ENCODE results near the gene SCGB3A1. TPM values are rescaled to one million over a fixed set of nuclear protein-coding genes. Genes with fewer than 3 reads are reported as not detected.
A peak's percentile ranks its signal among the peaks of the same experiment; 100 is the strongest.

The SCGB3A1 gene
- total RNA-seq, 2 donors from 2014 or later, result not detected

DNA sequence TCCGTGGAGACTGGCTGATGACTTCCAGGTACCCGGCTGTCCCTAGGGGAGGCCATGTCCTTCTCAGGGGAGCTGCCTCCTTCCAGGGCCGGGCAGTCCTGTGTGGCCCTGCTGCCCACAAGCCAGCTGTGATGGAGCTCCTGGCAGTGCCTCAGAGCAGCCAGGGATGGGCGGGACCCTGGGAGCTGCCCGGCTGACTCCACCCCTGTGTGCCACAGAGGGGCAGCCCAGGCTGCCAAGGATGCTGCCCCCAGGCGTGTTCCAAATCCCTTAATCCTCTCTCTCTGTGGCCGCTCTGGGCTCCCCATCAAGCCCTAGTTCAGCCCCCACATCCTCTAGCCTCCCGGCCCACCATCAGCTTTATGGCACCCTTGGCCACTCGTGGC lies 7.0 kb upstream of the SCGB3A1 start:
- Histone ChIP-seq H3K9me3 (no peaks in the 10 kb centered on the region), H3K36me3 (replicated peaks in 1 of 2; ENCODE audit: insufficient read depth in 1 of 2, low read depth in 2 of 2) (no peaks in the 10 kb centered on the region), H3K27ac (no peak overlapping the region), H3K4me3 (no peak overlapping the region), H3K4me1 (peaks cover 26% of the 10 kb centered on the region), H3K27me3 (no peaks in the 10 kb centered on the region)
- ATAC-seq (no peak), DNase-seq (peak in 1 of 4 donors; percentile 11)
- TF ChIP-seq CTCF (IDR thresholded peaks at IDR 0.05), result no peak
- no peak for TF ChIP-seq POLR2A (IDR thresholded peaks at IDR 0.05)
- WGBS, 2 donors, result 87 to 96% methylated on average over 4 to 9 of the region's 9 CpGs
- intact Hi-C loops (cut with DNase I), result no loop called here

DNA sequence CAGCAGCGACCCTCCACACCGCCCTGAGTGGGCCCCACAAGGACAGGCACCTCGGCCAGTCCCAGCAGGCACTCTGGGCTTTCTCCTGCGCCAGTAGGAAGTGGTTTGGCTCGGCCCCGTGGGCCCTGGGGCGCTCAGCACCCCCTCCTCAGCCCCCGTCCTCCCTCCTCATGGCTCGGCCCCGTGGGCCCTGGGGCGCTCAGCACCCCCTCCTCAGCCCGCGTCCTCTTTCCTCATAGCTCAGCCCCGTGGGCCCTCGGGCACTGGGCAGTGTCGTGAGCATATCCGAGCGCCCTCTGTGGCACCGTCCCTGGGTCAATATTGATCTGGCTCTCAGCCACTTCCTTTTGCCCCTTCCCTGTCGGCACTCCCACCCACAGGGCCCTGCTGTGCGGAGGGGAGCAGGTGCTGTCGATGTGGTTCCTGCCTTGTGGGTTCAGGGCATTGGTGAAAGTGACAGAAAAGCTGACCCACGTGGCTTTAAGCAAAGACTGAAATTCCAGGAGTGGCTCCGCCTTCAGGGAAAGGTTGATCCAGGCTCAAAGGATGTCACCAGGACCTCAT lies 5.5 kb upstream of the SCGB3A1 start:
- H3K4me1 ChIP-seq, result peaks cover 26% of the 10 kb centered on the region
- no peak for ATAC-seq
- TF ChIP-seq POLR2A (IDR thresholded peaks at IDR 0.05) (no peak), CTCF (IDR thresholded peaks at IDR 0.05) (no peak)
- H3K4me3 ChIP-seq, result no peak overlapping the region
- no peaks in the 10 kb centered on the region for H3K36me3 ChIP-seq (replicated peaks in 1 of 2; ENCODE audit: insufficient read depth in 1 of 2, low read depth in 2 of 2)
- no peak overlapping the region for H3K27ac ChIP-seq
- WGBS, 2 donors, result 58 to 62% methylated on average over 21 to 24 of the region's 24 CpGs
- DNase-seq, result peak in 1 of 4 donors; percentile 12
- H3K27me3 ChIP-seq, result no peaks in the 10 kb centered on the region
- H3K9me3 ChIP-seq, result no peaks in the 10 kb centered on the region
- intact Hi-C loops (cut with DNase I), result no loop called here

- ATAC-seq (peak; percentile 37), DNase-seq (no peak)
- no peak overlapping the region for H3K4me3 ChIP-seq
- TF ChIP-seq CTCF (IDR thresholded peaks at IDR 0.05) (no peak), POLR2A (IDR thresholded peaks at IDR 0.05) (no peak)
- no peaks in the 10 kb centered on the region for H3K36me3 ChIP-seq (replicated peaks in 1 of 2; ENCODE audit: insufficient read depth in 1 of 2, low read depth in 2 of 2)
- H3K4me1 ChIP-seq, result peaks cover 30% of the 10 kb centered on the region
- 86 to 87% methylated on average over 9 to 12 of the region's 12 CpGs for WGBS, 2 donors
- H3K9me3 ChIP-seq, result no peaks in the 10 kb centered on the region
- H3K27ac ChIP-seq, result peak overlapping the region in 3 of 4 donors; percentile 25 to 76 (median 60)
- intact Hi-C loops (cut with DNase I), result no loop called here
- H3K27me3 ChIP-seq, result peaks cover 0 to 5% of the 10 kb centered on the region in 2 donors
These were observed 4.9 kb upstream of the SCGB3A1 start for GRCh38 chr5:180596115-180596667.

DNA sequence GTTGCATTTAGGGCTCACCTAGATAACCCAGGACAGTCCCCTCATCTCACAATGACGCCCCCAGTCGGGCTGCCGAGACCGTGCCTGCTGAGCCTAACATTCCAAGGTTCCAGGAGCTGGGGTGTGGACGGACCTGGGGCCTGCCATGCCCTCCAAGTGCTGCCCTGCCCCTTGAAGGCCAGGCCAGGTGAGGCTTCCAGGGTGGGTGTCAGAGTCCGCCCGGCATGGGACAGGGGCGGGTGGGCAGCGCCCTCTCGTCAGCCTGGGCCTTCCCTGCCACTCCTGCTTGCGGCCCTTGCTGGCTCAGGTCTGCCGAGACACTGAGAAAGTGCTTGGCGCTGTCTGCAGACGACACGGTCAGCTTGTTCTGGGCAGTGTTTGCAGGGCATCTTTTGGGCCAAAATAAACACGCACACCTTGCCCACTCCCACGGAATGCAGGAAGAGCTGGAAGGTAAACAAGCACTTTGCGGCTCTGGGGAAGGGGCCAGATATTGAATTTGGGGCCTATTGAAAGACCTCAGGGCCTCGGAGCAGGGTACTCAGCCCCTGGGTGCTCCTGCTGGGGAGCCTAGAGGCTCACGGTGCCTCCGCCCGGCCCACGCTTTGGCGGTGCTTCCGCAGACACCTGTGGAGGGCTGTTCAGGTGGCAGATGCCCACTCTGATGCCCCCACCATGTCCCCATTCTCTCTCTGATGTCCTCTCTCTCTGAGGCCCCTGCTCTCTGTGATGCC lies 4.2 kb upstream of the SCGB3A1 start:
- Histone ChIP-seq H3K36me3 (replicated peaks in 1 of 2; ENCODE audit: insufficient read depth in 1 of 2, low read depth in 2 of 2) (no peaks in the 10 kb centered on the region), H3K9me3 (no peaks in the 10 kb centered on the region), H3K27ac (peak overlapping the region; percentile 25 to 76 (median 47)), H3K27me3 (peaks cover 0 to 12% of the 10 kb centered on the region in 2 donors), H3K4me3 (no peak overlapping the region), H3K4me1 (peaks cover 36% of the 10 kb centered on the region)
- ATAC-seq, result peak; percentile 81
- intact Hi-C loops (cut with DNase I), result no loop called here
- WGBS, 2 donors, result 36 to 46% methylated on average over 13 to 25 of the region's 25 CpGs
- TF ChIP-seq CTCF (IDR thresholded peaks at IDR 0.05) (no peak), POLR2A (IDR thresholded peaks at IDR 0.05) (peak in 1 of 3 donors; percentile 36)
- DNase-seq, result peak; percentile 69 to 79 (median 70)
